Mesenchymal stem cell (in vitro differentiated cells and primary cell): ENCODE measurements around the gene FOXA2.

Experiments used
- DNase-seq: peaks from one replicate; pipeline ENCODE4 v3.0.0-alpha.2; 2013
- H2AFZ ChIP-seq: one replicate; pipeline ENCODE4 v1.6.1; 2013; ENCODE audit warnings: low read depth, mild to moderate bottlenecking, control low read depth, inconsistent platforms, low read length, moderate library complexity
- H2AK5ac ChIP-seq: 2 replicates; pipeline ENCODE4 v1.6.1; 2013; ENCODE audit warnings: low read length, moderate library complexity, mild to moderate bottlenecking, inconsistent platforms; ENCODE audit not compliant: severe bottlenecking
- H2BK120ac ChIP-seq: one replicate; pipeline ENCODE4 v1.6.1; 2013; ENCODE audit warnings: low read depth, mild to moderate bottlenecking, inconsistent platforms, low read length, moderate library complexity
- H2BK12ac ChIP-seq, 2 experiments: one replicate each; pipeline ENCODE4 v1.6.1; 2013; ENCODE audit warnings: inconsistent platforms in 2 of 2, low read length in 2 of 2, mild to moderate bottlenecking in 2 of 2, moderate library complexity in 2 of 2, control low read depth in 1 of 2
- H2BK15ac ChIP-seq: one replicate; pipeline ENCODE4 v1.6.1; 2013; ENCODE audit warnings: mild to moderate bottlenecking, low read depth, inconsistent platforms; ENCODE audit not compliant: poor library complexity, severe bottlenecking
- H2BK5ac ChIP-seq: 2 replicates; pipeline ENCODE4 v1.6.1; 2013; ENCODE audit warnings: low read depth, mild to moderate bottlenecking, low read length, control low read depth, inconsistent platforms; ENCODE audit not compliant: poor library complexity, severe bottlenecking
- H3K14ac ChIP-seq, 2 experiments: one replicate each; pipeline ENCODE4 v1.6.1; 2013; ENCODE audit warnings: inconsistent platforms in 2 of 2, low read length in 2 of 2, control low read depth in 1 of 2, mild to moderate bottlenecking in 1 of 2, moderate library complexity in 1 of 2
- H3K18ac ChIP-seq, 2 experiments: one replicate each; pipeline ENCODE4 v1.6.1; 2013; ENCODE audit warnings: inconsistent platforms in 2 of 2, low read length in 2 of 2, control low read depth in 1 of 2, low read depth in 1 of 2, mild to moderate bottlenecking in 1 of 2
- H3K23ac ChIP-seq, 2 experiments: one replicate each; pipeline ENCODE4 v1.6.1; 2013; ENCODE audit warnings: inconsistent platforms in 2 of 2, low read length in 2 of 2, mild to moderate bottlenecking in 2 of 2, moderate library complexity in 2 of 2, control low read depth in 1 of 2
- H3K27ac ChIP-seq: 2 replicates; pipeline ENCODE4 v1.5.1; 2013; ENCODE audit warnings: mild to moderate bottlenecking, moderate library complexity, low read length, control low read depth, inconsistent platforms; ENCODE audit not compliant: poor library complexity, severe bottlenecking
- H3K27me3 ChIP-seq, 2 experiments: 2 replicates each; pipeline versions ENCODE4 v1.6.1 to v1.7.0; 2013; ENCODE audit warnings: low read length in 2 of 2, mild to moderate bottlenecking in 2 of 2, moderate library complexity in 2 of 2, control low read depth in 1 of 2, inconsistent platforms in 1 of 2; ENCODE audit not compliant: control insufficient read depth in 1 of 2, insufficient read depth in 1 of 2
- H3K36me3 ChIP-seq, 2 experiments: 2 replicates each; pipeline versions ENCODE4 v1.6.1 to v1.7.0; 2013; ENCODE audit warnings: low read length in 2 of 2, control low read depth in 1 of 2, inconsistent platforms in 1 of 2, low read depth in 1 of 2, mild to moderate bottlenecking in 1 of 2; ENCODE audit not compliant: insufficient read depth in 2 of 2, control insufficient read depth in 1 of 2
- H3K4ac ChIP-seq, 2 experiments: one replicate each; pipeline ENCODE4 v1.6.1; 2013; ENCODE audit warnings: inconsistent platforms in 2 of 2, low read length in 2 of 2, mild to moderate bottlenecking in 2 of 2, moderate library complexity in 2 of 2, control low read depth in 1 of 2, low read depth in 1 of 2
- H3K4me1 ChIP-seq: 2 replicates; pipeline ENCODE4 v1.6.1; 2013; ENCODE audit warnings: low read depth, low read length, control low read depth; ENCODE audit not compliant: control insufficient read depth, insufficient read depth
- H3K4me2 ChIP-seq: 2 replicates; pipeline ENCODE4 v1.6.1; 2013; ENCODE audit warnings: low read length, mild to moderate bottlenecking, inconsistent platforms; ENCODE audit not compliant: poor library complexity, severe bottlenecking
- H3K4me3 ChIP-seq, 2 experiments: 2 replicates each; pipeline versions ENCODE4 v1.5.1 to v1.7.0; 2013; ENCODE audit warnings: low read length in 2 of 2, mild to moderate bottlenecking in 2 of 2, control low read depth in 1 of 2, low read depth in 1 of 2; ENCODE audit not compliant: insufficient read depth in 1 of 2
- H3K79me1 ChIP-seq: replicated peaks from 2 replicates; pipeline ENCODE4 v1.6.1; 2013; ENCODE audit warnings: mild to moderate bottlenecking, control low read depth, low read length, inconsistent platforms; ENCODE audit not compliant: poor library complexity, severe bottlenecking
- H3K9ac ChIP-seq: 2 replicates; pipeline ENCODE4 v1.7.0; 2013; ENCODE audit warnings: mild to moderate bottlenecking, low read length, moderate library complexity
- H3K9me3 ChIP-seq: 2 replicates; pipeline ENCODE4 v1.7.0; 2013; ENCODE audit warnings: mild to moderate bottlenecking, low read length; ENCODE audit not compliant: control insufficient read depth
- H4K8ac ChIP-seq: one replicate; pipeline ENCODE4 v1.6.1; 2013; ENCODE audit warnings: inconsistent platforms, mild to moderate bottlenecking, low read length, moderate library complexity
- H4K91ac ChIP-seq: one replicate; pipeline ENCODE4 v1.6.1; 2013; ENCODE audit warnings: mild to moderate bottlenecking, low read length, inconsistent platforms
- WGBS: methylation state at CpG from one replicate; pipeline ENCODE4 v1.1.7; 2013; ENCODE audit warnings: mixed read lengths; 5-methylcytosine and 5-hydroxymethylcytosine counted together

The FOXA2 gene

DNA sequence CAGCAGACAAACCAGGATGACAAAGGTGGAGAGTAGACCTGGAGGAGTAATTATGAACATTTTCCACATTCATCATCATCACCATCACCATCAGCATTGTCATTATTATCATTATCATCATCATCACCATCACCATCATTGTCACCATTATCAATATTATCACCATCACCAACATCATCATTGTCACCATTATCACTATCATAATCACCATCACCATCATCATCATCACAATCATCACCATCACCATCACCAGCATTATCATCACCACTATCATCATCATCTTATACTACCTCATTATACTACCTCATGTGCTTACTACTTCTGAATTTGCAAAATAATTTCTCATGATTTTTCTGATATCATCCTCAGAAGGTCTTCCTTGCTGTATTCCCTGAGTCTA is 39.3 kb downstream of the FOXA2 start:
- Histone ChIP-seq H3K14ac (no peak overlapping the region), H2AK5ac (no peak overlapping the region), H4K91ac (no peak overlapping the region), H2BK120ac (no peak overlapping the region), H3K4ac (no peak overlapping the region), H3K4me3 (no peak overlapping the region), H2BK12ac (no peak overlapping the region), H3K9ac (no peak overlapping the region), H3K9me3 (no peaks in the 10 kb centered on the region), H3K36me3 (no peaks in the 10 kb centered on the region), H3K4me2 (no peak overlapping the region), H3K79me1 (no peaks in the 10 kb centered on the region), H4K8ac (no peak overlapping the region), H3K27me3 (peaks cover 6 to 8% of the 10 kb centered on the region in 2 experiments), H3K18ac (no peak overlapping the region), H2BK15ac (no peak overlapping the region), H2AFZ (no peak overlapping the region), H3K4me1 (no peaks in the 10 kb centered on the region), H3K27ac (no peak overlapping the region), H3K23ac (no peak overlapping the region), H2BK5ac (no peak overlapping the region)
- no peak for DNase-seq

DNA sequence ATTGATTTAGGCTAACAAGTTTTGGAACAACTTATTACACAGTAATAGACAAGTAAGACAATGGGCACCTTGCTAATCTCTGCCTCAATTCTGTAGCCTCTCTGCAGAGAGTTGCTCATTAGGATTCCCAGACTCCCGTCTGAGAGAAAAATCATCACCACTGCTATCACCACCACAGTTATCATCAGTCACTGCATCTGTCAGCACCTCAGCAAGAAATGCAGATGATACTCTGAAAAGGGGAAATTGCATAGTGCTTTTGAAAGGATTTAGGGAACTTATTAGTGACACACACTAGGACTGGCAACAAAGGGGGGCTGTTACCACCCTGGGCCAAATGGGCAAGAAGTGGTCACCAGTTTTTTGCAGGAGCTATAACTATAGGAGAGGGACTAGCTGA is 39.9 kb downstream of the FOXA2 start:
- Histone ChIP-seq H3K27me3 (peaks cover 6 to 7% of the 10 kb centered on the region in 2 experiments), H3K4me2 (no peak overlapping the region), H3K36me3 (no peaks in the 10 kb centered on the region), H4K8ac (no peak overlapping the region), H3K9me3 (no peaks in the 10 kb centered on the region), H3K4ac (no peak overlapping the region), H2BK15ac (no peak overlapping the region), H3K23ac (no peak overlapping the region), H3K27ac (no peak overlapping the region), H2AFZ (no peak overlapping the region), H2BK120ac (no peak overlapping the region), H3K18ac (no peak overlapping the region), H3K9ac (no peak overlapping the region), H3K14ac (no peak overlapping the region), H4K91ac (no peak overlapping the region), H2BK5ac (no peak overlapping the region), H2BK12ac (no peak overlapping the region), H2AK5ac (no peak overlapping the region), H3K4me3 (no peak overlapping the region), H3K4me1 (no peaks in the 10 kb centered on the region), H3K79me1 (no peaks in the 10 kb centered on the region)
- no peak for DNase-seq
- 90% methylated on average over 1 of the region's 1 CpG for WGBS

GRCh38 chr20:22542427-22542826 is 41.9 kb downstream of the FOXA2 start:
- no peak overlapping the region for H3K14ac ChIP-seq
- no peaks in the 10 kb centered on the region for H3K79me1 ChIP-seq
- H2BK12ac ChIP-seq: no peak overlapping the region
- H2BK15ac ChIP-seq: no peak overlapping the region
- DNase-seq: no peak
- no peak overlapping the region for H2BK5ac ChIP-seq
- no peak overlapping the region for H3K27ac ChIP-seq
- no peak overlapping the region for H4K8ac ChIP-seq
- H2BK120ac ChIP-seq: no peak overlapping the region
- no peak overlapping the region for H3K4ac ChIP-seq
- WGBS: 29% methylated on average over 1 of the region's 1 CpG
- H3K9me3 ChIP-seq: no peaks in the 10 kb centered on the region
- no peak overlapping the region for H3K4me2 ChIP-seq
- H3K18ac ChIP-seq: no peak overlapping the region
- no peak overlapping the region for H2AK5ac ChIP-seq
- H3K23ac ChIP-seq: no peak overlapping the region
- H3K4me3 ChIP-seq: no peak overlapping the region
- H3K9ac ChIP-seq: no peak overlapping the region
- no peaks in the 10 kb centered on the region for H3K4me1 ChIP-seq
- no peak overlapping the region for H2AFZ ChIP-seq
- no peak overlapping the region for H4K91ac ChIP-seq
- H3K27me3 ChIP-seq: peaks cover 4 to 6% of the 10 kb centered on the region in 2 experiments
- H3K36me3 ChIP-seq: no peaks in the 10 kb centered on the region

GRCh38 chr20:22540832-22541231 is 43.5 kb downstream of the FOXA2 start:
- no peak overlapping the region for H2AFZ ChIP-seq
- no peak overlapping the region for H3K18ac ChIP-seq
- no peak overlapping the region for H2BK120ac ChIP-seq
- no peak overlapping the region for H2BK5ac ChIP-seq
- H3K27ac ChIP-seq: no peak overlapping the region
- H3K36me3 ChIP-seq: no peaks in the 10 kb centered on the region
- no peak overlapping the region for H3K14ac ChIP-seq
- DNase-seq: no peak
- H2AK5ac ChIP-seq: no peak overlapping the region
- no peak overlapping the region for H3K4me2 ChIP-seq
- no peak overlapping the region for H3K4ac ChIP-seq
- H2BK15ac ChIP-seq: no peak overlapping the region
- H3K4me3 ChIP-seq: no peak overlapping the region
- no peak overlapping the region for H3K9ac ChIP-seq
- no peak overlapping the region for H3K23ac ChIP-seq
- H2BK12ac ChIP-seq: no peak overlapping the region
- no peak overlapping the region for H4K91ac ChIP-seq
- H3K27me3 ChIP-seq: peaks cover 4 to 6% of the 10 kb centered on the region in 2 experiments
- H4K8ac ChIP-seq: no peak overlapping the region
- H3K79me1 ChIP-seq: no peaks in the 10 kb centered on the region
- H3K9me3 ChIP-seq: no peaks in the 10 kb centered on the region
- H3K4me1 ChIP-seq: no peaks in the 10 kb centered on the region
- 66% methylated on average over 8 of the region's 10 CpGs for WGBS
